Lung (tissue), 12 donors: Measurements from ENCODE around the gene RASSF5. TPM values are rescaled to one million over a fixed set of nuclear protein-coding genes. Genes with fewer than 3 reads are reported as not detected.
A peak's percentile ranks its signal among the peaks of the same experiment; 100 is the strongest.

Source experiments
- ATAC-seq: fragments of 200-7000 bp; cut with Tn5 transposase; one replicate; pipeline ENCODE4 v1.9.1; 2020; ENCODE audit warnings: moderate number of reproducible peaks; ENCODE audit not compliant: insufficient read depth, low FRiP score
- DNase-seq, 3 donors: peaks; one replicate each; pipeline ENCODE4 v3.0.0-alpha.2; 2013 to 2017
- H3K27ac ChIP-seq, 2 donors: one replicate each; pipeline ENCODE4 v1.5.1; 2013; ENCODE audit warnings: mild to moderate bottlenecking in 2 of 2, moderate library complexity in 2 of 2, control low read depth in 1 of 2, inconsistent platforms in 1 of 2, low read depth in 1 of 2, low read length in 1 of 2
- H3K27me3 ChIP-seq, 3 donors: one replicate each; pipeline ENCODE4 v1.5.1; 2013; ENCODE audit warnings: low read length in 2 of 3; ENCODE audit not compliant: control insufficient read depth in 3 of 3, insufficient read depth in 3 of 3
- H3K36me3 ChIP-seq, 4 donors: one replicate each; pipeline ENCODE4 v1.5.1; 2013; ENCODE audit warnings: low read length in 4 of 4, mild to moderate bottlenecking in 1 of 4, moderate library complexity in 1 of 4; ENCODE audit not compliant: control insufficient read depth in 4 of 4, insufficient read depth in 4 of 4
- H3K4me1 ChIP-seq, 5 donors: one replicate each; pipeline ENCODE4 v1.5.1; 2013; ENCODE audit warnings: low read length in 5 of 5, mild to moderate bottlenecking in 2 of 5, moderate library complexity in 1 of 5; ENCODE audit not compliant: control insufficient read depth in 5 of 5, insufficient read depth in 5 of 5
- H3K4me3 ChIP-seq: one replicate; pipeline ENCODE4 v1.5.1; 2013; ENCODE audit warnings: mild to moderate bottlenecking, control low read depth, moderate library complexity
- H3K9ac ChIP-seq, 2 donors: one replicate each; pipeline ENCODE4 v1.5.1; 2013; ENCODE audit warnings: low read length in 2 of 2, control low read depth in 1 of 2; ENCODE audit not compliant: insufficient read depth in 1 of 2
- H3K9me3 ChIP-seq, 4 donors: one replicate each; pipeline ENCODE4 v1.5.1; 2013; ENCODE audit warnings: low read length in 3 of 4, mild to moderate bottlenecking in 1 of 4, moderate library complexity in 1 of 4; ENCODE audit not compliant: control insufficient read depth in 4 of 4, insufficient read depth in 3 of 4
- WGBS, 2 donors: extraction: QIAGEN DNeasy Blood & Tissue Kit; methylation state at CpG; one replicate each; pipeline ENCODE4 v1.1.7; 2013; 5-methylcytosine and 5-hydroxymethylcytosine counted together
- polyA plus RNA-seq, 2 donors: library from polyadenylated mRNA; stranded (reverse); fragments of 200-250 nt; gene quantifications; one replicate each; pipeline ENCODE4 v1.2.1, GENCODE V29; 2013
- total RNA-seq, 2 donors: library from RNA; depleted of rRNA in 1 of 2; stranded (reverse); fragments of >200 nt in 1 of 2; gene quantifications; one replicate each; pipeline ENCODE4 v1.2.1, GENCODE V29; 2014 to 2021
- TF ChIP-seq, protein P1 (sequence below): IDR thresholded peaks from 2 replicates; pipeline ENCODE4 v1.5.1; 2012; ENCODE audit warnings: mild to moderate bottlenecking; ENCODE audit errors: control extremely low read depth, extremely low read depth
- donor health status: control.
- donor health status: control.
- donor health status: Bipolar disorder and iron deficiency.
- donor health status: healthy.
- donor health status: DM: yes; HTN: yes; CAD: no.

RASSF5 gene
- total and polyA plus RNA-seq, 4 donors: 10.3 to 38.2 (median 30.7) TPM

DNA sequence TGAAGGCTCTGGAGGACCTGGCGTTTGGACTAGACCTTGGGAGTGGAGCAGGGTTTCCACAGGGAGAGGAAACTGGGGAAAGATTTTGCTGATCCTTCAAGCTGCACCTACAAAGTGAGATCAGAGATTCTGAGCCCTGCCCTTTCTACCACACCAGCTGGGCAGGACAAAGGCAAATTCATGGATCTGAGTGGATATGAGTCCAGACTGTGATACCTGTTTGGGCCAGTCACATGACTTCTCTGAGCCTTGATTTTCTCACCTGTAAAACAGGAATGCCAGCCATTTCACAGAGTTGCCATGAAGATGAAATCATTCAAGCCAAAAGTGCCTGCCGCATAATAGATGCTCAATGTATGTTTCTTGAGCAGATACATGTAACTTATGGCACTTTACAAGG, 4.9 kb upstream of the RASSF5 start:
- 89 to 98% methylated on average over 2 of the region's 2 CpGs for WGBS, 2 donors
- Histone ChIP-seq H3K27ac (no peak overlapping the region), H3K36me3 (no peaks in the 10 kb centered on the region), H3K4me1 (peaks cover 3 to 27% (median 12%) of the 10 kb centered on the region in 5 donors), H3K4me3 (no peak overlapping the region), H3K9ac (no peak overlapping the region), H3K9me3 (no peaks in the 10 kb centered on the region), H3K27me3 (peaks cover 0 to 11% (median 7%) of the 10 kb centered on the region in 3 donors)
- DNase-seq (no peak), ATAC-seq (no peak)
- TF ChIP-seq, protein P1, sequence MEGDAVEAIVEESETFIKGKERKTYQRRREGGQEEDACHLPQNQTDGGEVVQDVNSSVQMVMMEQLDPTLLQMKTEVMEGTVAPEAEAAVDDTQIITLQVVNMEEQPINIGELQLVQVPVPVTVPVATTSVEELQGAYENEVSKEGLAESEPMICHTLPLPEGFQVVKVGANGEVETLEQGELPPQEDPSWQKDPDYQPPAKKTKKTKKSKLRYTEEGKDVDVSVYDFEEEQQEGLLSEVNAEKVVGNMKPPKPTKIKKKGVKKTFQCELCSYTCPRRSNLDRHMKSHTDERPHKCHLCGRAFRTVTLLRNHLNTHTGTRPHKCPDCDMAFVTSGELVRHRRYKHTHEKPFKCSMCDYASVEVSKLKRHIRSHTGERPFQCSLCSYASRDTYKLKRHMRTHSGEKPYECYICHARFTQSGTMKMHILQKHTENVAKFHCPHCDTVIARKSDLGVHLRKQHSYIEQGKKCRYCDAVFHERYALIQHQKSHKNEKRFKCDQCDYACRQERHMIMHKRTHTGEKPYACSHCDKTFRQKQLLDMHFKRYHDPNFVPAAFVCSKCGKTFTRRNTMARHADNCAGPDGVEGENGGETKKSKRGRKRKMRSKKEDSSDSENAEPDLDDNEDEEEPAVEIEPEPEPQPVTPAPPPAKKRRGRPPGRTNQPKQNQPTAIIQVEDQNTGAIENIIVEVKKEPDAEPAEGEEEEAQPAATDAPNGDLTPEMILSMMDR: no peak

- peaks cover 0 to 11% (median 7%) of the 10 kb centered on the region in 3 donors for H3K27me3 ChIP-seq
- no peaks in the 10 kb centered on the region for H3K9me3 ChIP-seq
- TF ChIP-seq, protein P1: no peak
- ATAC-seq (no peak), DNase-seq (peak in 2 of 3 donors; percentile 48 to 63)
- no peaks in the 10 kb centered on the region for H3K36me3 ChIP-seq
- H3K9ac ChIP-seq: no peak overlapping the region
- no peak overlapping the region for H3K27ac ChIP-seq
- WGBS, 2 donors: 86 to 92% methylated on average over 1 of the region's 1 CpG
- H3K4me1 ChIP-seq: peaks cover 3 to 27% (median 12%) of the 10 kb centered on the region in 5 donors
- no peak overlapping the region for H3K4me3 ChIP-seq
Measured at GRCh38 chr1:206502812-206503211, 4.5 kb upstream of the RASSF5 start.

DNA sequence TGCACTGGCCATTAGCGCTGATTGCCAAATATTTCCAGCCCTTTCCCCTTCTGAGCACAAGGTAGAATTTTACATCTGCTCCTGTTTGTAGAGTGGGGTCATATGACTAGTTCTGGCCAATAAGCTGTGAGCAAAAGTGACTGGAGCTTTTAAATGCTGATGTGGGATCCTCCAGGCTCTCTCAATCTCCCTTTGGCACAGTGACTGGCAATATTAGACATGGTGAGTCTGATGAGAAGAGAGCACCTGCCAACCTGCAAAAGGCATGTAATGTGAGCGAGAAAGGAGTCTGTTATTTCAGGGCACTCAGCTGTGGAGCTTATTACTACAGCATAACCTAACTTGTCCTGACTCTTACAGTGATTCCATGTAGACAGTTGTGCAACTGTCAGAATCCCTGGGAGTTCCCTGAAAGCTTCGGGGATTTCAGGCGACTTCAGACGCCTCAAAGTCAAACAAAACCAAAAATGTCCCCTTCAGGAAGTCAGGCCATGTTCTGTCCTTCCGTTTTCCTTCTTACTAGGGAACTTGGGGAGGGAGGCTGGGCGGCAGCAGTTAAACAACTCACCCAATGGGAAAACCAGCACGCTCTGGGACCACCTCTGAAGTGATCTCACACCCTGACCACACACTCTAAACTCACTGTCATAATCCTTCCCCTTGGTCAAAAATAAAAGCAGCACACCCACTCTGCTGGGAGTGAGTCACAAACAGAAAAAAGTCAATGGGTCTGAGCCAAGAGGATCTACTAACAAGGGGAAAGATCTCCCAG, 3.6 kb upstream of the RASSF5 start:
- Histone ChIP-seq H3K36me3 (no peaks in the 10 kb centered on the region), H3K4me3 (no peak overlapping the region), H3K4me1 (peaks cover 3 to 31% (median 12%) of the 10 kb centered on the region in 5 donors), H3K9me3 (no peaks in the 10 kb centered on the region), H3K27ac (peak overlapping the region in 1 of 2 donors; percentile 49), H3K27me3 (peaks cover 0 to 18% (median 7%) of the 10 kb centered on the region in 3 donors), H3K9ac (no peak overlapping the region)
- DNase-seq (peak in 1 of 3 donors; percentile 44), ATAC-seq (peak; percentile 63)
- TF ChIP-seq, protein P1: no peak
- WGBS, 2 donors: 33 to 34% methylated on average over 8 of the region's 8 CpGs
